Aortic smooth muscle cell (primary cell): ENCODE measurements around the gene CCZ1. TPM values are rescaled to one million over a fixed set of nuclear protein-coding genes. Genes with fewer than 3 reads are reported as not detected.

Experiments used
- total RNA-seq: library from RNA; depleted of rRNA; stranded (reverse); fragments of >200 nt; gene quantifications from 2 replicates; pipeline ENCODE4 v1.2.3, GENCODE V29; 2014

CCZ1 gene
- 39.2 and 42.3 TPM in 2 replicates for total RNA-seq

GRCh38 chr7:5898480-5899224 is at the start of gene CCZ1:
CCZ1 (plus strand) TSS chr7:5898733; CDS start chr7:5898800, 67 bp downstream.

GRCh38 chr7:5970347-5970911 is 71.9 kb downstream of the CCZ1 start, which contains the start of gene RSPH10B:
RSPH10B (minus strand) TSS chr7:5970689; CDS start chr7:5967116, 3,573 bp downstream.

Other genes starting within 250 kb of the CCZ1 start
- 25.1 and 28.8 TPM in 2 replicates for gene RNF216, start 117.1 kb upstream of the CCZ1 start, total RNA-seq
- gene OCM, start 17.9 kb upstream of the CCZ1 start, total RNA-seq: not detected in 2 replicates
- gene RSPH10B, start 72.0 kb downstream of the CCZ1 start, total RNA-seq: 0.53 TPM in 1 of 2 replicates, not detected in the other
- 18.5 and 19.6 TPM in 2 replicates for gene PMS2, start 110.3 kb downstream of the CCZ1 start, total RNA-seq
- gene AIMP2, start 110.5 kb downstream of the CCZ1 start, total RNA-seq: 31.0 and 42.7 TPM in 2 replicates
- 0.12 and 0.26 TPM in 2 replicates for gene ANKRD61, start 132.6 kb downstream of the CCZ1 start, total RNA-seq
- gene EIF2AK1, start 160.4 kb downstream of the CCZ1 start, total RNA-seq: 40.0 and 74.5 TPM in 2 replicates
- gene USP42, start 206.2 kb downstream of the CCZ1 start, total RNA-seq: 2.4 and 2.6 TPM in 2 replicates